ENCODE results near the gene IFI27L1. TPM values are rescaled to one million over a fixed set of nuclear protein-coding genes. Genes with fewer than 3 reads are reported as not detected.

IFI27L1 gene
- total and polyA plus RNA-seq, 2 donors (not counting 3 experiments of a cell fraction or from before 2014, with no cell fraction given), result 31.1 to 38.1 TPM

GRCh38 chr14:94089479-94089878 lies 8.4 kb downstream of the IFI27L1 start:
- H3K4me3 ChIP-seq (replicated peaks in 1 of 3; ENCODE audit: insufficient read depth in 1 of 3, low read depth in 1 of 3, low read length in 3 of 3), result no peak overlapping the region
- intact Hi-C loops (cut with micrococcal nuclease) (no loop called here), dilution Hi-C loops (cut with MboI; ENCODE audit: extremely low pct_ligation_motif_present, low sequenced_read_pairs) (no loop called here)
- no peaks in the 10 kb centered on the region for H3K9me3 ChIP-seq (replicated peaks; ENCODE audit: control insufficient read depth, insufficient read depth, low read length)
- no peak overlapping the region for H2AFZ ChIP-seq (ENCODE audit: low read depth, low read length)
- peak; percentile 46 for TF ChIP-seq GATA2 (IDR thresholded peaks at IDR 0.05; ENCODE audit: insufficient read depth, insufficient read length, low read depth, low read length)
- TF ChIP-seq JUN (IDR thresholded peaks at IDR 0.05; ENCODE audit: borderline replicate concordance, insufficient read depth, insufficient read length, low read depth), result no peak
- no peaks in the 10 kb centered on the region for H3K36me3 ChIP-seq (ENCODE audit: control insufficient read depth in 2 of 2, extremely low read depth in 1 of 2, insufficient read depth in 2 of 2, low read length in 2 of 2)
- FAIRE-seq, result no peak
- H3K4me1 ChIP-seq (ENCODE audit: control insufficient read depth, extremely low read depth, insufficient read depth, low read length), result no peaks in the 10 kb centered on the region
- no peaks in the 10 kb centered on the region for H4K20me1 ChIP-seq (replicated peaks; ENCODE audit: control insufficient read depth, extremely low read depth, insufficient read depth, low read length)
- DNase-seq (ENCODE audit: low read depth, low spot score), result no peak
- no peak overlapping the region for H3K27ac ChIP-seq (ENCODE audit: insufficient read depth, low read depth, low read length)
- no peak overlapping the region for H3K9ac ChIP-seq (replicated peaks; ENCODE audit: extremely low read depth, insufficient read depth, low read length)
- BruUV-seq (replicated peaks), result no TSS peak
- no peaks in the 10 kb centered on the region for H3K79me2 ChIP-seq (ENCODE audit: control insufficient read depth, insufficient read depth, low read length)
- CTCF ChIA-PET, result no interaction called here
- no peaks in the 10 kb centered on the region for H3K9me1 ChIP-seq (replicated peaks; ENCODE audit: control insufficient read depth, extremely low read depth, insufficient read depth, low read length)
- no peaks in the 10 kb centered on the region for H3K27me3 ChIP-seq (ENCODE audit: control insufficient read depth in 2 of 2, insufficient read depth in 2 of 2, low read length in 2 of 2)
- POLR2A ChIA-PET, result no interaction called here
- H3K4me2 ChIP-seq (ENCODE audit: insufficient read depth, low read length), result no peak overlapping the region

- H3K9me3 ChIP-seq (replicated peaks; ENCODE audit: control insufficient read depth, insufficient read depth, low read length), result no peaks in the 10 kb centered on the region
- no peaks in the 10 kb centered on the region for H4K20me1 ChIP-seq (replicated peaks; ENCODE audit: control insufficient read depth, extremely low read depth, insufficient read depth, low read length)
- no peaks in the 10 kb centered on the region for H3K9me1 ChIP-seq (replicated peaks; ENCODE audit: control insufficient read depth, extremely low read depth, insufficient read depth, low read length)
- no peak for TF ChIP-seq EZH2 (IDR thresholded peaks at IDR 0.05; ENCODE audit: borderline replicate concordance, low read depth, low read length, severe bottlenecking)
- TF ChIP-seq JUN (IDR thresholded peaks at IDR 0.05; ENCODE audit: borderline replicate concordance, insufficient read depth, insufficient read length, low read depth), result no peak
- H3K79me2 ChIP-seq (ENCODE audit: control insufficient read depth, insufficient read depth, low read length), result no peaks in the 10 kb centered on the region
- H3K27ac ChIP-seq (ENCODE audit: insufficient read depth, low read depth, low read length), result no peak overlapping the region
- H3K4me1 ChIP-seq (ENCODE audit: control insufficient read depth, extremely low read depth, insufficient read depth, low read length), result no peaks in the 10 kb centered on the region
- no TSS peak for BruUV-seq (replicated peaks)
- no peak overlapping the region for H2AFZ ChIP-seq (ENCODE audit: low read depth, low read length)
- H3K4me2 ChIP-seq (ENCODE audit: insufficient read depth, low read length), result no peak overlapping the region
- no peaks in the 10 kb centered on the region for H3K36me3 ChIP-seq (ENCODE audit: control insufficient read depth in 2 of 2, extremely low read depth in 1 of 2, insufficient read depth in 2 of 2, low read length in 2 of 2)
- ChIA-PET CTCF (interaction anchor here (1.7 kb wide), 1 partner anchor 9 kb away, joined by 3 read pairs; no protein-coding TSS in a partner anchor), POLR2A (no interaction called here)
- no peak overlapping the region for H3K4me3 ChIP-seq (replicated peaks in 1 of 3; ENCODE audit: insufficient read depth in 1 of 3, low read depth in 1 of 3, low read length in 3 of 3)
- no peak overlapping the region for H3K9ac ChIP-seq (replicated peaks; ENCODE audit: extremely low read depth, insufficient read depth, low read length)
- FAIRE-seq, result no peak
- no peaks in the 10 kb centered on the region for H3K27me3 ChIP-seq (ENCODE audit: control insufficient read depth in 2 of 2, insufficient read depth in 2 of 2, low read length in 2 of 2)
- no peak for DNase-seq (ENCODE audit: low read depth, low spot score)
- dilution Hi-C loops (cut with MboI; ENCODE audit: extremely low pct_ligation_motif_present, low sequenced_read_pairs), result no loop called here
- intact Hi-C loops (cut with micrococcal nuclease), result no loop called here
These were observed 12.3 kb downstream of the IFI27L1 start for GRCh38 chr14:94093418-94093817.

Measured in endothelial cell of umbilical vein (primary cell).